Measurements from ENCODE around the gene TGM3. TPM values are rescaled to one million over a fixed set of nuclear protein-coding genes. Genes with fewer than 3 reads are reported as not detected.

The TGM3 gene
- total RNA-seq, 2 experiments from 2014 or later = not detected

GRCh38 chr20:2332711-2333110 is 36.9 kb downstream of the TGM3 start:
- CTCF ChIA-PET = no interaction called here
- DNase-seq = no peak

GRCh38 chr20:2333821-2334220 is 38.0 kb downstream of the TGM3 start:
- Mint-ChIP-seq H3K9me3 (ENCODE audit: insufficient read depth) (no peaks in the 10 kb centered on the region), H3K36me3 (ENCODE audit: low read depth) (no peaks in the 10 kb centered on the region), H3K27me3 (ENCODE audit: low read depth) (peaks cover 2% of the 10 kb centered on the region), H3K27ac (no peak overlapping the region), H3K4me1 (ENCODE audit: low read depth) (no peaks in the 10 kb centered on the region), H3K4me3 (no peak overlapping the region)
- ATAC-seq (no peak), DNase-seq (no peak)
- POLR2A ChIA-PET = no interaction called here
- CTCF ChIA-PET = no interaction called here

More at GRCh38 chr20:2332711-2333110, 36.9 kb downstream of the TGM3 start:
- no peak overlapping the region for H3K27ac Mint-ChIP-seq
- no peak overlapping the region for H3K4me3 Mint-ChIP-seq
- POLR2A ChIA-PET = no interaction called here
- H3K4me1 Mint-ChIP-seq (ENCODE audit: low read depth) = no peaks in the 10 kb centered on the region
- no peaks in the 10 kb centered on the region for H3K9me3 Mint-ChIP-seq (ENCODE audit: insufficient read depth)
- H3K27me3 Mint-ChIP-seq (ENCODE audit: low read depth) = peaks cover 2% of the 10 kb centered on the region
- no peak for ATAC-seq
- H3K36me3 Mint-ChIP-seq (ENCODE audit: low read depth) = no peaks in the 10 kb centered on the region

GRCh38 chr20:2335096-2335870 is 39.5 kb downstream of the TGM3 start:
- Mint-ChIP-seq H3K4me1 (ENCODE audit: low read depth) (no peaks in the 10 kb centered on the region), H3K9me3 (ENCODE audit: insufficient read depth) (no peaks in the 10 kb centered on the region), H3K27me3 (ENCODE audit: low read depth) (peaks cover 2% of the 10 kb centered on the region), H3K36me3 (ENCODE audit: low read depth) (no peaks in the 10 kb centered on the region), H3K4me3 (no peak overlapping the region), H3K27ac (no peak overlapping the region)
- ChIA-PET POLR2A (no interaction called here), CTCF (no interaction called here)
- DNase-seq (no peak), ATAC-seq (no peak)

- Mint-ChIP-seq H3K4me3 (no peak overlapping the region), H3K9me3 (ENCODE audit: insufficient read depth) (no peaks in the 10 kb centered on the region), H3K4me1 (ENCODE audit: low read depth) (no peaks in the 10 kb centered on the region), H3K27me3 (ENCODE audit: low read depth) (peaks cover 2% of the 10 kb centered on the region), H3K36me3 (ENCODE audit: low read depth) (no peaks in the 10 kb centered on the region), H3K27ac (no peak overlapping the region)
- POLR2A ChIA-PET = no interaction called here
- CTCF ChIA-PET = no interaction called here
- no peak for DNase-seq
- ATAC-seq = no peak
These were observed 40.7 kb downstream of the TGM3 start for GRCh38 chr20:2336471-2336870.

- no peak for DNase-seq
- Mint-ChIP-seq H3K36me3 (ENCODE audit: low read depth) (no peaks in the 10 kb centered on the region), H3K4me1 (ENCODE audit: low read depth) (no peaks in the 10 kb centered on the region), H3K4me3 (no peak overlapping the region), H3K9me3 (ENCODE audit: insufficient read depth) (no peaks in the 10 kb centered on the region), H3K27me3 (ENCODE audit: low read depth) (peaks cover 2% of the 10 kb centered on the region), H3K27ac (no peak overlapping the region)
- ATAC-seq = no peak
- ChIA-PET POLR2A (no interaction called here), CTCF (no interaction called here)
These were observed 41.3 kb downstream of the TGM3 start for GRCh38 chr20:2337142-2337541.

- ChIA-PET POLR2A (no interaction called here), CTCF (interaction anchor here (1.2 to 1.4 kb wide), 2 partner anchors 48 to 130 kb away, joined by 3 read pairs; no protein-coding TSS in a partner anchor)
- DNase-seq (no peak), ATAC-seq (no peak)
- no peaks in the 10 kb centered on the region for H3K4me1 Mint-ChIP-seq (ENCODE audit: low read depth)
- peaks cover 2% of the 10 kb centered on the region for H3K27me3 Mint-ChIP-seq (ENCODE audit: low read depth)
- H3K4me3 Mint-ChIP-seq = no peak overlapping the region
- H3K27ac Mint-ChIP-seq = no peak overlapping the region
- no peaks in the 10 kb centered on the region for H3K36me3 Mint-ChIP-seq (ENCODE audit: low read depth)
- H3K9me3 Mint-ChIP-seq (ENCODE audit: insufficient read depth) = no peaks in the 10 kb centered on the region
These were observed 42.7 kb downstream of the TGM3 start for GRCh38 chr20:2338411-2339066.

DNA sequence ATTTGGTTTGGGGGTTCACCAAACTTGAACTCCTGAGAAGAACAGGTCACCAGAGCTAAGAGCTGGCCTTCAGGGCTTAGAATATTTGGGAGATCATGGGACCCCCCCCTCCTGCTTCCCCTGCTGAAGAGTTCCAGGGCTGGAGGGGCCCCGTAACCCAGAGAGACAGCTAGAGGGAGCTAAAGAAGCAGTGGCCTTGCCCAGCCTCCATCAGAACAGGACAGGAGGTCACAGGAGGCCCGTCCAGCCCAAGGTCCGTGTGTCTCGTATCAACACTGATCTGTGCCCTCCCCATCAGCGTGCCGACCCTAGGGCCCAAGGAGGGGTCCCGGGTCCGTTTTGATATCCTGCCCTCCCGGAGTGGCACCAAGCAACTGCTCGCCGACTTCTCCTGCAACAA is 44.3 kb downstream of the TGM3 start:
- no peak for DNase-seq
- ChIA-PET POLR2A (no interaction called here), CTCF (no interaction called here)
- ATAC-seq = no peak
- Mint-ChIP-seq H3K27me3 (ENCODE audit: low read depth) (peaks cover 2% of the 10 kb centered on the region), H3K4me1 (ENCODE audit: low read depth) (no peaks in the 10 kb centered on the region), H3K4me3 (no peak overlapping the region), H3K36me3 (ENCODE audit: low read depth) (no peaks in the 10 kb centered on the region), H3K9me3 (ENCODE audit: insufficient read depth) (no peaks in the 10 kb centered on the region), H3K27ac (no peak overlapping the region)

DNA sequence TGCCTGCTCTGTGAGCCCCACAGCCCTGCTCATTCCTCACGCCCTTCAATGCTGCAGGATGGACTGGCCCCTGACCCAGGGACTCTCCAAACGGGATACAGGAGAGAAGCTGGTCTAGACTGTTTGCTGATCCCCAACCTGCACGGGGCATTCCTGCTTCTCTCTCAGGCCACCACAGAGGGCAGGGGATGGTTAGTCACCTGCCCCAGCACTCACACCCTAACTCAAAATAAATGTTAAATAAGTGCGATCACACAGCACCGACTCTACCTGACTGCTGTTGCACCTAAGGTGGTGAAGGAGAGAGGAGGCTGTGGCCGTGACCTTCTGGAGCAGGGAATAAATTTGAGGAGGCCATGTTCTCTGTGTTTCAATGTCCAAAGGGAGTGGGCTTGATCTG is 45.0 kb downstream of the TGM3 start:
- ChIA-PET POLR2A (no interaction called here), CTCF (no interaction called here)
- Mint-ChIP-seq H3K4me1 (ENCODE audit: low read depth) (no peaks in the 10 kb centered on the region), H3K9me3 (ENCODE audit: insufficient read depth) (no peaks in the 10 kb centered on the region), H3K4me3 (no peak overlapping the region), H3K27me3 (ENCODE audit: low read depth) (peaks cover 2% of the 10 kb centered on the region), H3K36me3 (ENCODE audit: low read depth) (no peaks in the 10 kb centered on the region), H3K27ac (no peak overlapping the region)
- ATAC-seq (no peak), DNase-seq (no peak)

- POLR2A ChIA-PET = no interaction called here
- Mint-ChIP-seq H3K27me3 (ENCODE audit: low read depth) (peaks cover 2% of the 10 kb centered on the region), H3K4me1 (ENCODE audit: low read depth) (no peaks in the 10 kb centered on the region), H3K27ac (no peak overlapping the region), H3K4me3 (no peak overlapping the region), H3K36me3 (ENCODE audit: low read depth) (no peaks in the 10 kb centered on the region), H3K9me3 (ENCODE audit: insufficient read depth) (no peaks in the 10 kb centered on the region)
- no peak for DNase-seq
- CTCF ChIA-PET = no interaction called here
- ATAC-seq = no peak
These were observed 45.5 kb downstream of the TGM3 start for GRCh38 chr20:2341336-2341735.

DNA sequence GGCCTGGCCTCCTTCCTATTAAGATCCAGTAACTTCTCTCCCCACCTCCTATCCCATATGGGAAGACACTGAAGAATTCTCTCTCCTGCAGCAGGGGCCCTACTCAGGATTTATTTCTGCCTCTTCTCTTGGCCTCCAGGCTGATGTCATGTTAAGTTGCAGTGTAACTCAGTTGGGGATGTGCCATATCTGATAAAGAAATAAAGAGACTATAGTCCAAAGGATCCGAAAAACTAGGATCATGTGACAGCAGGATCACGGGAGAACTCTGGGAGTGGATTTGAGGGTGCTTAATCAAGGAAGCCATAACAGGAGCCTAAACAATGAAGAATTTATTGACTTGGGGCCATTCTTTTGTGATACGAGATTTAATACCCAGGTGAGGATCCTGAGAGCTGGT is 46.4 kb downstream of the TGM3 start:
- Mint-ChIP-seq H3K27me3 (ENCODE audit: low read depth) (peaks cover 2% of the 10 kb centered on the region), H3K4me3 (no peak overlapping the region), H3K36me3 (ENCODE audit: low read depth) (no peaks in the 10 kb centered on the region), H3K9me3 (ENCODE audit: insufficient read depth) (no peaks in the 10 kb centered on the region), H3K27ac (no peak overlapping the region), H3K4me1 (ENCODE audit: low read depth) (no peaks in the 10 kb centered on the region)
- POLR2A ChIA-PET = no interaction called here
- no peak for ATAC-seq
- no peak for DNase-seq
- CTCF ChIA-PET = no interaction called here

- ATAC-seq = no peak
- H3K27ac Mint-ChIP-seq = no peak overlapping the region
- no peaks in the 10 kb centered on the region for H3K4me1 Mint-ChIP-seq (ENCODE audit: low read depth)
- no peaks in the 10 kb centered on the region for H3K9me3 Mint-ChIP-seq (ENCODE audit: insufficient read depth)
- ChIA-PET POLR2A (no interaction called here), CTCF (interaction anchor here (1.0 kb wide), 1 partner anchor 106 kb away, joined by 3 read pairs; no protein-coding TSS in a partner anchor)
- H3K4me3 Mint-ChIP-seq = no peak overlapping the region
- H3K27me3 Mint-ChIP-seq (ENCODE audit: low read depth) = peaks cover 9% of the 10 kb centered on the region
- H3K36me3 Mint-ChIP-seq (ENCODE audit: low read depth) = no peaks in the 10 kb centered on the region
- no peak for DNase-seq
These were observed 50.4 kb downstream of the TGM3 start for GRCh38 chr20:2346188-2346587.

- no peaks in the 10 kb centered on the region for H3K9me3 Mint-ChIP-seq (ENCODE audit: insufficient read depth)
- no peaks in the 10 kb centered on the region for H3K36me3 Mint-ChIP-seq (ENCODE audit: low read depth)
- ATAC-seq (no peak), DNase-seq (no peak)
- H3K27me3 Mint-ChIP-seq (ENCODE audit: low read depth) = peaks cover 11% of the 10 kb centered on the region
- CTCF ChIA-PET = interaction anchor here (1.4 kb wide), 1 partner anchor 140 kb away, joined by 4 read pairs; no protein-coding TSS in a partner anchor
- no peak overlapping the region for H3K4me3 Mint-ChIP-seq
- H3K4me1 Mint-ChIP-seq (ENCODE audit: low read depth) = peaks cover 2% of the 10 kb centered on the region
- POLR2A ChIA-PET = no interaction called here
- H3K27ac Mint-ChIP-seq = no peak overlapping the region
These were observed 52.5 kb downstream of the TGM3 start for GRCh38 chr20:2348336-2348735.

Data from activated CD8-positive, alpha-beta T cell treated with anti-CD3 and anti-CD28 coated beads, Interleukin-2, amount 10 ng/mL, durations not matched to agents 7 days and 5 days (primary cell).